Endodermal cell (in vitro differentiated cells): ENCODE measurements around the gene PTPN14. TPM values are rescaled to one million over a fixed set of nuclear protein-coding genes. Genes with fewer than 3 reads are reported as not detected.

ENCODE experiments used
- DNase-seq: peaks from one replicate; pipeline ENCODE4 v3.0.0-alpha.2; 2017
- H3K27ac ChIP-seq: 2 replicates; pipeline ENCODE4 v1.5.1; 2013; ENCODE audit warnings: mild to moderate bottlenecking, low read depth, low read length, moderate library complexity
- H3K27me3 ChIP-seq: 2 replicates; pipeline ENCODE4 v1.6.1; 2013; ENCODE audit warnings: mild to moderate bottlenecking, low read length, moderate library complexity; ENCODE audit not compliant: insufficient read depth, control insufficient read depth, poor library complexity, severe bottlenecking
- H3K36me3 ChIP-seq: 2 replicates; pipeline ENCODE4 v1.7.0; 2013; ENCODE audit warnings: mild to moderate bottlenecking, low read length, moderate library complexity; ENCODE audit not compliant: control insufficient read depth, insufficient read depth
- H3K4me1 ChIP-seq: one replicate; pipeline ENCODE4 v1.7.0; 2013; ENCODE audit warnings: low read length; ENCODE audit not compliant: control insufficient read depth, insufficient read depth
- H3K4me3 ChIP-seq: 2 replicates; pipeline ENCODE4 v1.5.1; 2013; ENCODE audit warnings: mild to moderate bottlenecking, low read length, moderate library complexity
- H3K9ac ChIP-seq: 2 replicates; pipeline ENCODE4 v1.6.1; 2013; ENCODE audit warnings: mild to moderate bottlenecking, low read length, moderate library complexity; ENCODE audit not compliant: poor library complexity, severe bottlenecking; ENCODE audit errors: extremely low read depth
- H3K9me3 ChIP-seq: 2 replicates; pipeline ENCODE4 v1.6.1; 2013; ENCODE audit warnings: mild to moderate bottlenecking, low read length, moderate library complexity; ENCODE audit not compliant: control insufficient read depth
- H3K27ac Mint-ChIP-seq: 2 replicates; pipeline ENCODE4 v1.8.0; 2020; ENCODE audit warnings: mixed read lengths
- H3K27me3 Mint-ChIP-seq: 2 replicates; pipeline ENCODE4 v1.8.0; 2021; ENCODE audit warnings: mild to moderate bottlenecking, mixed read lengths; ENCODE audit not compliant: insufficient read depth
- H3K36me3 Mint-ChIP-seq: 2 replicates; pipeline ENCODE4 v1.8.0; 2020; ENCODE audit warnings: low read depth, mixed read lengths
- H3K4me1 Mint-ChIP-seq: 2 replicates; pipeline ENCODE4 v1.8.0; 2020; ENCODE audit warnings: mixed read lengths
- H3K4me3 Mint-ChIP-seq: 2 replicates; pipeline ENCODE4 v1.8.0; 2020; ENCODE audit warnings: mild to moderate bottlenecking, moderate library complexity, mixed read lengths
- H3K9me3 Mint-ChIP-seq: 2 replicates; pipeline ENCODE4 v1.8.0; 2020; ENCODE audit warnings: mild to moderate bottlenecking, mixed read lengths
- CTCF ChIP-seq: fragments of 200-600 bp; sonication (generic); conservative IDR thresholded peaks from 2 replicates; pipeline ENCODE4 v1.5.0; 2021; ENCODE audit warnings: antibody characterized with exemption, mild to moderate bottlenecking
- WGBS, 2 experiments: methylation state at CpG; one replicate each; pipeline versions ENCODE4 v1.1.5 to v1.1.7; 2013; ENCODE audit warnings: missing lambda C conversion rate in 2 of 2, mixed read lengths in 1 of 2; ENCODE audit not compliant: insufficient coverage in 1 of 2, insufficient read length in 1 of 2; 5-methylcytosine and 5-hydroxymethylcytosine counted together
- total RNA-seq, 2 donors: library from RNA; stranded (reverse); fragmentation: NEBNext Ultra II Directional in 1 of 2; extraction: Animal tissue kit (Norgen Biotek cat#: 25700) in 1 of 2; gene quantifications; 2 replicates in 1 of 2; 3 replicates in 1 of 2; pipeline ENCODE4 v1.2.1, GENCODE V29; 2021

PTPN14 gene
- total RNA-seq, 2 donors from 2014 or later, result 72.6 to 93.2 TPM

- Histone ChIP-seq H3K4me1 (peaks cover 30% of the 10 kb centered on the region), H3K27me3 (no peaks in the 10 kb centered on the region), H3K4me3 (peak overlapping the region; percentile 11), H3K9me3 (no peaks in the 10 kb centered on the region), H3K27ac (no peak overlapping the region), H3K36me3 (peaks cover 4% of the 10 kb centered on the region), H3K9ac (no peak overlapping the region)
- Mint-ChIP-seq H3K4me1 (peaks cover 54% of the 10 kb centered on the region), H3K27me3 (no peaks in the 10 kb centered on the region), H3K4me3 (no peak overlapping the region), H3K36me3 (no peaks in the 10 kb centered on the region), H3K27ac (peak overlapping the region; percentile 42), H3K9me3 (no peaks in the 10 kb centered on the region)
- WGBS, 2 experiments, result 91 to 96% methylated on average over 7 of the region's 7 CpGs
- DNase-seq, result no peak
- TF ChIP-seq CTCF, result no peak
Observed at GRCh38 chr1:214476986-214477870, 74.2 kb downstream of the PTPN14 start.

- Mint-ChIP-seq H3K4me1 (peaks cover 58% of the 10 kb centered on the region), H3K4me3 (no peak overlapping the region), H3K9me3 (no peaks in the 10 kb centered on the region), H3K36me3 (no peaks in the 10 kb centered on the region), H3K27me3 (no peaks in the 10 kb centered on the region), H3K27ac (peak overlapping the region; percentile 83)
- no peak overlapping the region for H3K27ac ChIP-seq
- no peak overlapping the region for H3K9ac ChIP-seq
- peak overlapping the region; percentile 11 for H3K4me3 ChIP-seq
- TF ChIP-seq CTCF, result no peak
- DNase-seq, result peak; percentile 79
- 77 to 78% methylated on average over 6 to 10 of the region's 10 CpGs for WGBS, 2 experiments
- no peaks in the 10 kb centered on the region for H3K9me3 ChIP-seq
- H3K36me3 ChIP-seq, result peaks cover 4% of the 10 kb centered on the region
- peaks cover 30% of the 10 kb centered on the region for H3K4me1 ChIP-seq
- no peaks in the 10 kb centered on the region for H3K27me3 ChIP-seq
Observed at GRCh38 chr1:214476229-214476985, 75.0 kb downstream of the PTPN14 start.

GRCh38 chr1:214475746-214476145 lies 75.7 kb downstream of the PTPN14 start:
- H3K27me3 ChIP-seq, result no peaks in the 10 kb centered on the region
- H3K9ac ChIP-seq, result no peak overlapping the region
- no peaks in the 10 kb centered on the region for H3K9me3 ChIP-seq
- H3K4me1 Mint-ChIP-seq, result peaks cover 62% of the 10 kb centered on the region
- no peak for DNase-seq
- no peak overlapping the region for H3K27ac ChIP-seq
- no peak for TF ChIP-seq CTCF
- H3K27me3 Mint-ChIP-seq, result no peaks in the 10 kb centered on the region
- peaks cover 4% of the 10 kb centered on the region for H3K36me3 ChIP-seq
- no peak overlapping the region for H3K4me3 Mint-ChIP-seq
- WGBS, 2 experiments, result 80 to 98% methylated on average over 1 to 3 of the region's 3 CpGs
- no peaks in the 10 kb centered on the region for H3K9me3 Mint-ChIP-seq
- H3K27ac Mint-ChIP-seq, result no peak overlapping the region
- peaks cover 30% of the 10 kb centered on the region for H3K4me1 ChIP-seq
- H3K4me3 ChIP-seq, result no peak overlapping the region
- no peaks in the 10 kb centered on the region for H3K36me3 Mint-ChIP-seq
